Activated CD8-positive, alpha-beta T cell treated with anti-CD3 and anti-CD28 coated beads for 36 hours (primary cell): Measurements from ENCODE around the gene NEURL1B. TPM values are rescaled to one million over a fixed set of nuclear protein-coding genes. Genes with fewer than 3 reads are reported as not detected.
A peak's percentile ranks its signal among the peaks of the same experiment; 100 is the strongest.

ENCODE experiments used
- ATAC-seq: fragments of 200-7000 bp; cut with Tn5 transposase; one replicate; pipeline ENCODE4 v1.10.0; 2021; ENCODE audit warnings: mild to moderate bottlenecking, moderate library complexity
- CTCF ChIA-PET: fragments of 350-600 bp; sonication (Branson Sonifier 250); formaldehyde crosslinking; loops from one replicate; lab custom pipeline; 2021; ENCODE audit warnings: antibody characterized with exemption; lab: Charles Lee
- POLR2A ChIA-PET: fragments of 350-600 bp; sonication (Branson Sonifier 250); formaldehyde crosslinking; loops from one replicate; lab custom pipeline; 2021; ENCODE audit warnings: antibody characterized with exemption; lab: Charles Lee
- DNase-seq: peaks from one replicate; pipeline ENCODE4 v3.0.0-alpha.2; 2020
- H3K27ac Mint-ChIP-seq: one replicate; pipeline ENCODE4 v1.8.0; 2021; ENCODE audit warnings: mild to moderate bottlenecking, mixed read lengths
- H3K27me3 Mint-ChIP-seq: one replicate; pipeline ENCODE4 v1.8.0; 2021; ENCODE audit warnings: mixed read lengths
- H3K36me3 Mint-ChIP-seq: one replicate; pipeline ENCODE4 v1.8.0; 2021; ENCODE audit warnings: low read depth, mixed read lengths
- H3K4me1 Mint-ChIP-seq: one replicate; pipeline ENCODE4 v1.8.0; 2021; ENCODE audit warnings: low read depth, mixed read lengths
- H3K4me3 Mint-ChIP-seq: one replicate; pipeline ENCODE4 v1.8.0; 2021; ENCODE audit warnings: mild to moderate bottlenecking, moderate library complexity, mixed read lengths
- H3K9me3 Mint-ChIP-seq: one replicate; pipeline ENCODE4 v1.8.0; 2021; ENCODE audit warnings: mixed read lengths
- intact Hi-C: fragments of 100-400 bp; cut with micrococcal nuclease; formaldehyde crosslinking; loops from one replicate; pipeline ENCODE4 v1.10.0; 2022
- total RNA-seq, 2 experiments: library from RNA; stranded (reverse); gene quantifications; one replicate each; pipeline ENCODE4 v1.2.3, GENCODE V29; 2021
- TF ChIP-seq, protein P1 (sequence below): fragments of 200-600 bp; IDR thresholded peaks from one replicate; pipeline ENCODE4 v1.8.0; 2022; ENCODE audit warnings: antibody characterized with exemption, mild to moderate bottlenecking

Gene NEURL1B
- total RNA-seq, 2 experiments from 2014 or later, result 0.18 to 0.22 TPM

- peaks cover 4% of the 10 kb centered on the region for H3K4me1 Mint-ChIP-seq
- intact Hi-C loops, result loop anchor here (5.0 to 10.0 kb wide), 2 partner anchors 58 to 120 kb away; partner anchors contain the start of genes DUSP1 and ERGIC1
- no peaks in the 10 kb centered on the region for H3K36me3 Mint-ChIP-seq
- POLR2A ChIA-PET, result interaction anchor here (0.8 to 1.2 kb wide), 2 partner anchors 217 to 245 kb away, joined by 3 to 5 read pairs; partner anchors contain the start of gene RPL26L1
- DNase-seq (peak; percentile 83), ATAC-seq (peak; percentile 88)
- no peaks in the 10 kb centered on the region for H3K27me3 Mint-ChIP-seq
- H3K9me3 Mint-ChIP-seq, result no peaks in the 10 kb centered on the region
- H3K27ac Mint-ChIP-seq, result no peak overlapping the region
- TF ChIP-seq, protein P1, sequence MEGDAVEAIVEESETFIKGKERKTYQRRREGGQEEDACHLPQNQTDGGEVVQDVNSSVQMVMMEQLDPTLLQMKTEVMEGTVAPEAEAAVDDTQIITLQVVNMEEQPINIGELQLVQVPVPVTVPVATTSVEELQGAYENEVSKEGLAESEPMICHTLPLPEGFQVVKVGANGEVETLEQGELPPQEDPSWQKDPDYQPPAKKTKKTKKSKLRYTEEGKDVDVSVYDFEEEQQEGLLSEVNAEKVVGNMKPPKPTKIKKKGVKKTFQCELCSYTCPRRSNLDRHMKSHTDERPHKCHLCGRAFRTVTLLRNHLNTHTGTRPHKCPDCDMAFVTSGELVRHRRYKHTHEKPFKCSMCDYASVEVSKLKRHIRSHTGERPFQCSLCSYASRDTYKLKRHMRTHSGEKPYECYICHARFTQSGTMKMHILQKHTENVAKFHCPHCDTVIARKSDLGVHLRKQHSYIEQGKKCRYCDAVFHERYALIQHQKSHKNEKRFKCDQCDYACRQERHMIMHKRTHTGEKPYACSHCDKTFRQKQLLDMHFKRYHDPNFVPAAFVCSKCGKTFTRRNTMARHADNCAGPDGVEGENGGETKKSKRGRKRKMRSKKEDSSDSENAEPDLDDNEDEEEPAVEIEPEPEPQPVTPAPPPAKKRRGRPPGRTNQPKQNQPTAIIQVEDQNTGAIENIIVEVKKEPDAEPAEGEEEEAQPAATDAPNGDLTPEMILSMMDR, result peak; percentile 90
- CTCF ChIA-PET, result interaction anchor here (0.7 to 5.8 kb wide), 50 partner anchors 9 to 617 kb away, joined by 3 to 279 read pairs (median 4); partner anchors contain the start of genes DUSP1 and RPL26L1
- no peak overlapping the region for H3K4me3 Mint-ChIP-seq
Observed at GRCh38 chr5:172714491-172715420, 73.7 kb downstream of the NEURL1B start.

DNA sequence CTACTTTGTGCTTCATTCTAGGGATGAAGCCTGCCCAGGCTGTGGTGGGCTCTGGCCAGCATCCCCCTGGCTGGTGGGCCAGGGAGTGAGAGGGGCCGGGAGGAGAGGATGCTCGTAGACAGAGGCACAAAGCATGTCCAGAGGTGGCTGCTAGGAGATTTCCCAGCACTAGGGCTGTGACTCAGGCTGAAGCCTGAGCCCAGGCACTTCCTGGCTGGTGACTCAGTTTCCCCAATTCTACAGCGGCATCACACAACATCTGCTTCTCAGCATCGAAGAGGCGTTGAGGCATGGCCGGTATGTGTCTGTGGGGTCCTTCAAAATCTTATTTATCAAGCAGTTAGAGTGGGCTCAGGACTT is 74.3 kb downstream of the NEURL1B start:
- H3K27ac Mint-ChIP-seq, result no peak overlapping the region
- no peak for ATAC-seq
- DNase-seq, result no peak
- POLR2A ChIA-PET, result interaction anchor here (1.2 kb wide), 1 partner anchor 217 kb away, joined by 3 read pairs; no protein-coding TSS in a partner anchor
- TF ChIP-seq, protein P1, result no peak
- intact Hi-C loops, result loop anchor here (5.0 to 10.0 kb wide), 2 partner anchors 57 to 119 kb away; partner anchors contain the start of genes DUSP1 and ERGIC1
- CTCF ChIA-PET, result interaction anchor here (0.8 to 5.8 kb wide), 30 partner anchors 8 to 306 kb away, joined by 3 to 279 read pairs (median 5); partner anchors contain the start of genes DUSP1 and RPL26L1
- no peaks in the 10 kb centered on the region for H3K9me3 Mint-ChIP-seq
- no peaks in the 10 kb centered on the region for H3K27me3 Mint-ChIP-seq
- H3K4me3 Mint-ChIP-seq, result no peak overlapping the region
- no peaks in the 10 kb centered on the region for H3K36me3 Mint-ChIP-seq
- peaks cover 4% of the 10 kb centered on the region for H3K4me1 Mint-ChIP-seq

DNA sequence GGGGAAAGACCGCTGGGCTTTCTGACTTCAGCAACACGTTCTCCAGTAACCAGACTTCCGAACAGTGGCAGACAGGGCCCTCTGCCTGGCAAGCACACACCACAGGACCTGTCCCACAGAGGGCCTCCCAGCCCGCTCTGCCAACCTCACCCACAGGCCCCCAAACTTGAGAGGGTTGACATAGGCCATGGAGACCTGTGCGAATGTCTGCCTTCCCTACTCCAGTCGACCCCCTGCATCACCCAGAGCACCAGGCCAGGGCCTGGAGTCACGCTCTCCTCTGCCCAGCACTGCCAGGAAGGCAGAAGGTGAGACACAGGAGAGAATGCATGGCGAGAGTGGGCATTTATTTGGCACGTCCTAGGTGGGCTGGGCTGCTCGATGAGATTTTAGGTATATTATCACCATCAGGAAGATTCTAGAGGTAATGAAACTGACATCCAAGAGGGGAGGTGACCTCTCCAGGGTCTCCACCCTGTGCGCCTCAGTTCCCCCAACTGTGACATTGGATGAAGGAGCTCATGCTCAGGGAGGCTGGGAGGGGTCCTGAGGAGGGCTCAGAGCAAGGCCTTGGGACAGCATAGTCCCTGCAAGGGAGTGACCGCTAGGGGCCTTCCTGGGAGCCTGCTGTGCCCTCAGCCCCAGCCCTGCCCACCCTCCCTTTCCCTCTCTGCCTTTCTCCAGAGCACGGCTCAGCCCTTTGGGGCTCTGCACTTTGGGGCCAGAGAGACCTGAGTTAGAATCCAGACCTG is 75.0 kb downstream of the NEURL1B start:
- Mint-ChIP-seq H3K27me3 (no peaks in the 10 kb centered on the region), H3K27ac (no peak overlapping the region), H3K4me1 (peaks cover 4% of the 10 kb centered on the region), H3K9me3 (no peaks in the 10 kb centered on the region), H3K36me3 (no peaks in the 10 kb centered on the region), H3K4me3 (no peak overlapping the region)
- ATAC-seq, result no peak
- CTCF ChIA-PET, result interaction anchor here (0.6 to 5.4 kb wide), 28 partner anchors 8 to 423 kb away, joined by 3 to 105 read pairs (median 5); partner anchors contain the start of gene DUSP1
- TF ChIP-seq, protein P1, result no peak
- intact Hi-C loops, result loop anchor here (5.0 to 10.0 kb wide), 2 partner anchors 56 to 119 kb away; partner anchors contain the start of genes DUSP1 and ERGIC1
- POLR2A ChIA-PET, result interaction anchor here (1.0 to 1.2 kb wide), 3 partner anchors 55 to 234 kb away, joined by 3 to 5 read pairs (median 3); partner anchors contain the start of gene DUSP1
- no peak for DNase-seq

DNA sequence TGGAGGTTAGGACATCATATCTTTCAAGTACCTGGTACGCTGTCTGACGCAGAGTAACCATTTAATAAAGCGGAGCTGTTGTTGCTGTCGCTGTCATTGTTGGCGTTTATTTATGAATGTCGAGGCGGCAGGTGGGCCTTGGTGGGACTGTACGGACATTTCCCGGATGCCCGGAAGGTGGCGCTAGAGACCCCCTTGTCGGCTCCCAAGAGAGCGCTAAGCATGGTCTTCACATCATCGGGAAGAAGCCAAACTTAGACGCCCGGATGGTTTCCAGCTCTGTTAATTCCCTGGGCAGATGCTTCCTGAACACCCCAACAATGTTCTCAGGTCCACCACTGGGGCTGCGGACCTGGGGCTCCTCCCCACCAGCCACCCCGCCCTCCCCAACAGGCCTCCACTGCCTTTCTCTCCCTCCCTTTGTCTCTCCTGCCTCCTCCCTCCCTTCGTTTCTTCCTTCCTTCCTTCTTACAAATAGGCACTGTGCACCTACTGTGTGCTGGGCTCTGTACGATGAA is 75.8 kb downstream of the NEURL1B start:
- CTCF ChIA-PET, result interaction anchor here (0.6 to 5.4 kb wide), 33 partner anchors 8 to 422 kb away, joined by 3 to 105 read pairs (median 4); partner anchors contain the start of gene DUSP1

More for the DNA sequence above, 75.8 kb downstream of the NEURL1B start:
- peak; percentile 80 for ATAC-seq
- Mint-ChIP-seq H3K27me3 (no peaks in the 10 kb centered on the region), H3K36me3 (no peaks in the 10 kb centered on the region), H3K4me1 (peaks cover 7% of the 10 kb centered on the region), H3K9me3 (no peaks in the 10 kb centered on the region), H3K4me3 (no peak overlapping the region), H3K27ac (no peak overlapping the region)
- TF ChIP-seq, protein P1, result peak; percentile 75
- peak; percentile 88 for DNase-seq
- intact Hi-C loops, result loop anchor here (1.0 to 10.0 kb wide), 3 partner anchors 55 to 215 kb away; partner anchors contain the start of genes DUSP1 and ERGIC1
- POLR2A ChIA-PET, result interaction anchor here (1.0 to 1.2 kb wide), 3 partner anchors 54 to 234 kb away, joined by 3 to 5 read pairs (median 3); partner anchors contain the start of gene DUSP1
